Measurements from ENCODE around the gene SIRPA. TPM values are rescaled to one million over a fixed set of nuclear protein-coding genes. Genes with fewer than 3 reads are reported as not detected.

SIRPA gene
- polyA plus RNA-seq, 6 donors from 2014 or later: 0.24 to 0.44 (median 0.26) TPM; not detected in 2

DNA sequence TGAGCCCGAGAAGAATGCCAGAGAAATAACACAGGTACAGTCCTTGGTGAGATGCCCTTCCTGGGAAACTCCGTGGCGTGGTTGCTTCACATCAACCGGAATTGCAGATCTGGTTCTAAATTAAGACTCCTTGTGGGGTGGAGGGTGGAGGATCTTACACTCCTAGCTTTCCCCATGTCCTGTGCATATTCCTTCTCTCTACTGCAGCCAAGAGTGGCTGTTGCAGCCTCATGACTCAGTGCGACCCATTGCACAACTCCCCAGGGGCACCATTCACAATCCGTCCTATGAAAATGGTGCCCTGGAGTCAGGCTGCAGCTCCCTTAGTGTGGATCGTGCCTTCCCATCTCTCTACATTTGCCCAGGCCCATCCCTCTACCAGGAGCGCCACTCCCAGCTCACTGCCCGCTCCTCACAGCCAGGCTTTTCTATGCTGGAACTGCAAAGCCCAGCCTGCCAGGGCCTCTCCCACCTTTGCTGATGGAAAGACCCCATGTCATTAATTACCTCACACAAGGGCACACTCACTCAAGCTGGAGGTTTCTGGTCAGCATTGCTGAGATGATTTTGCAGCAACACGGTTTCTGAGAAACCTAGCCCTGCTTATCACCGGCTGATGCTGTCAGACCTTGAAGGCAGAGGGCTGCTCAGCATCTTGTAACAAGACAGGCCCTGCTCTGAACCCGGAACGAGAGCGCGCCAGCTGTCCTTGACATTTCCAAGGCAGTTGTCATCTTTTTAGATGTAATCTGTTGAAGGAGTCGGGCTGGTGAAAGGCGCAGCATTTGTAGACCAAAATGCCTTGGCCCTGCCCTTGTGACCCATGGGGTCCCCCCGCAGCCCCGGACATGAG is 39.7 kb downstream of the SIRPA start:
- DNase-seq: no peak
- peaks cover 0 to 5% of the 10 kb centered on the region in 2 donors for H3K36me3 Mint-ChIP-seq
- H3K4me3 Mint-ChIP-seq: peak overlapping the region in 1 of 8 donors; percentile 74
- H3K27ac Mint-ChIP-seq: no peak overlapping the region
- peaks cover 0 to 7% (median 2%) of the 10 kb centered on the region in 3 donors for H3K4me1 Mint-ChIP-seq
- H3K27me3 Mint-ChIP-seq: peaks cover 12 to 45% (median 13%) of the 10 kb centered on the region in 3 donors
- no peak for ATAC-seq (ENCODE audit: low read depth in 2 of 2)
- no peaks in the 10 kb centered on the region for H3K9me3 Mint-ChIP-seq

GRCh38 chr20:1935696-1936366 is 40.6 kb downstream of the SIRPA start:
- ATAC-seq (ENCODE audit: low read depth in 2 of 2) (no peak), DNase-seq (no peak)
- no peak overlapping the region for H3K27ac Mint-ChIP-seq
- H3K27me3 Mint-ChIP-seq: peaks cover 12 to 45% (median 13%) of the 10 kb centered on the region in 3 donors
- H3K4me1 Mint-ChIP-seq: peaks cover 0 to 7% (median 2%) of the 10 kb centered on the region in 3 donors
- H3K4me3 Mint-ChIP-seq: no peak overlapping the region
- H3K9me3 Mint-ChIP-seq: no peaks in the 10 kb centered on the region
- H3K36me3 Mint-ChIP-seq: peaks cover 0 to 5% of the 10 kb centered on the region in 2 donors

DNA sequence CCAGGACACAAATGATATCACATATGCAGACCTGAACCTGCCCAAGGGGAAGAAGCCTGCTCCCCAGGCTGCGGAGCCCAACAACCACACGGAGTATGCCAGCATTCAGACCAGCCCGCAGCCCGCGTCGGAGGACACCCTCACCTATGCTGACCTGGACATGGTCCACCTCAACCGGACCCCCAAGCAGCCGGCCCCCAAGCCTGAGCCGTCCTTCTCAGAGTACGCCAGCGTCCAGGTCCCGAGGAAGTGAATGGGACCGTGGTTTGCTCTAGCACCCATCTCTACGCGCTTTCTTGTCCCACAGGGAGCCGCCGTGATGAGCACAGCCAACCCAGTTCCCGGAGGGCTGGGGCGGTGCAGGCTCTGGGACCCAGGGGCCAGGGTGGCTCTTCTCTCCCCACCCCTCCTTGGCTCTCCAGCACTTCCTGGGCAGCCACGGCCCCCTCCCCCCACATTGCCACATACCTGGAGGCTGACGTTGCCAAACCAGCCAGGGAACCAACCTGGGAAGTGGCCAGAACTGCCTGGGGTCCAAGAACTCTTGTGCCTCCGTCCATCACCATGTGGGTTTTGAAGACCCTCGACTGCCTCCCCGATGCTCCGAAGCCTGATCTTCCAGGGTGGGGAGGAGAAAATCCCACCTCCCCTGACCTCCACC is 42.2 kb downstream of the SIRPA start:
- DNase-seq: no peak
- H3K27ac Mint-ChIP-seq: no peak overlapping the region
- H3K4me3 Mint-ChIP-seq: no peak overlapping the region
- H3K4me1 Mint-ChIP-seq: peaks cover 0 to 5% (median 0%) of the 10 kb centered on the region in 3 donors
- H3K27me3 Mint-ChIP-seq: peaks cover 7 to 42% (median 7%) of the 10 kb centered on the region in 3 donors
- no peaks in the 10 kb centered on the region for H3K9me3 Mint-ChIP-seq
- peaks cover 0 to 5% of the 10 kb centered on the region in 2 donors for H3K36me3 Mint-ChIP-seq
- ATAC-seq (ENCODE audit: low read depth in 2 of 2): no peak

DNA sequence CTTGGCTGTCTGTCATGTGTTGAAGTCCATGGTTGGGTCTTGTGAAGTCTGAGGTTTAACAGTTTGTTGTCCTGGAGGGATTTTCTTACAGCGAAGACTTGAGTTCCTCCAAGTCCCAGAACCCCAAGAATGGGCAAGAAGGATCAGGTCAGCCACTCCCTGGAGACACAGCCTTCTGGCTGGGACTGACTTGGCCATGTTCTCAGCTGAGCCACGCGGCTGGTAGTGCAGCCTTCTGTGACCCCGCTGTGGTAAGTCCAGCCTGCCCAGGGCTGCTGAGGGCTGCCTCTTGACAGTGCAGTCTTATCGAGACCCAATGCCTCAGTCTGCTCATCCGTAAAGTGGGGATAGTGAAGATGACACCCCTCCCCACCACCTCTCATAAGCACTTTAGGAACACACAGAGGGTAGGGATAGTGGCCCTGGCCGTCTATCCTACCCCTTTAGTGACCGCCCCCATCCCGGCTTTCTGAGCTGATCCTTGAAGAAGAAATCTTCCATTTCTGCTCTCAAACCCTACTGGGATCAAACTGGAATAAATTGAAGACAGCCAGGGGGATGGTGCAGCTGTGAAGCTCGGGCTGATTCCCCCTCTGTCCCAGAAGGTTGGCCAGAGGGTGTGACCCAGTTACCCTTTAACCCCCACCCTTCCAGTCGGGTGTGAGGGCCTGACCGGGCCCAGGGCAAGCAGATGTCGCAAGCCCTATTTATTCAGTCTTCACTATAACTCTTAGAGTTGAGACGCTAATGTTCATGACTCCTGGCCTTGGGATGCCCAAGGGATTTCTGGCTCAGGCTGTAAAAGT is 43.5 kb downstream of the SIRPA start:
- DNase-seq: no peak
- Mint-ChIP-seq H3K36me3 (peaks cover 0 to 5% of the 10 kb centered on the region in 2 donors), H3K27ac (no peak overlapping the region), H3K9me3 (no peaks in the 10 kb centered on the region), H3K4me3 (no peak overlapping the region), H3K4me1 (peaks cover 0 to 2% (median 0%) of the 10 kb centered on the region in 3 donors), H3K27me3 (peaks cover 9 to 44% (median 13%) of the 10 kb centered on the region in 3 donors)
- no peak for ATAC-seq (ENCODE audit: low read depth in 2 of 2)

DNA sequence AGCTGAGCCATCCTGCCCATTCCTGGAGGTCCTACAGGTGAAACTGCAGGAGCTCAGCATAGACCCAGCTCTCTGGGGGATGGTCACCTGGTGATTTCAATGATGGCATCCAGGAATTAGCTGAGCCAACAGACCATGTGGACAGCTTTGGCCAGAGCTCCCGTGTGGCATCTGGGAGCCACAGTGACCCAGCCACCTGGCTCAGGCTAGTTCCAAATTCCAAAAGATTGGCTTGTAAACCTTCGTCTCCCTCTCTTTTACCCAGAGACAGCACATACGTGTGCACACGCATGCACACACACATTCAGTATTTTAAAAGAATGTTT is 44.0 kb downstream of the SIRPA start:
- H3K36me3 Mint-ChIP-seq: peaks cover 0 to 5% of the 10 kb centered on the region in 2 donors
- H3K9me3 Mint-ChIP-seq: no peaks in the 10 kb centered on the region
- no peak for ATAC-seq (ENCODE audit: low read depth in 2 of 2)
- no peak overlapping the region for H3K4me3 Mint-ChIP-seq
- peaks cover 11 to 41% (median 14%) of the 10 kb centered on the region in 3 donors for H3K27me3 Mint-ChIP-seq
- DNase-seq: no peak
- H3K4me1 Mint-ChIP-seq: peaks cover 0 to 2% (median 0%) of the 10 kb centered on the region in 3 donors
- no peak overlapping the region for H3K27ac Mint-ChIP-seq

- DNase-seq: no peak
- H3K36me3 Mint-ChIP-seq: peaks cover 0 to 5% of the 10 kb centered on the region in 2 donors
- H3K27ac Mint-ChIP-seq: no peak overlapping the region
- H3K4me1 Mint-ChIP-seq: peaks cover 0 to 3% (median 2%) of the 10 kb centered on the region in 3 donors
- peaks cover 13 to 41% (median 23%) of the 10 kb centered on the region in 3 donors for H3K27me3 Mint-ChIP-seq
- no peak for ATAC-seq (ENCODE audit: low read depth in 2 of 2)
- no peak overlapping the region for H3K4me3 Mint-ChIP-seq
- H3K9me3 Mint-ChIP-seq: no peaks in the 10 kb centered on the region
These were observed 45.4 kb downstream of the SIRPA start for GRCh38 chr20:1940581-1940980.

GRCh38 chr20:1941226-1941625 is 46.0 kb downstream of the SIRPA start:
- DNase-seq: no peak
- Mint-ChIP-seq H3K27me3 (peaks cover 13 to 41% (median 23%) of the 10 kb centered on the region in 3 donors), H3K4me3 (no peak overlapping the region), H3K27ac (no peak overlapping the region), H3K9me3 (no peaks in the 10 kb centered on the region), H3K4me1 (peaks cover 0 to 3% (median 2%) of the 10 kb centered on the region in 3 donors), H3K36me3 (peaks cover 0 to 5% of the 10 kb centered on the region in 2 donors)
- no peak for ATAC-seq (ENCODE audit: low read depth in 2 of 2)

- H3K27ac Mint-ChIP-seq: peak overlapping the region in 3 of 6 donors; percentile 13 to 50 (median 33)
- DNase-seq (no peak), ATAC-seq (ENCODE audit: low read depth in 2 of 2) (no peak)
- no peaks in the 10 kb centered on the region for H3K9me3 Mint-ChIP-seq
- no peak overlapping the region for H3K4me3 Mint-ChIP-seq
- H3K27me3 Mint-ChIP-seq: peaks cover 13 to 38% (median 23%) of the 10 kb centered on the region in 3 donors
- peaks cover 6 to 9% (median 7%) of the 10 kb centered on the region in 3 donors for H3K4me1 Mint-ChIP-seq
- H3K36me3 Mint-ChIP-seq: peaks cover 0 to 5% of the 10 kb centered on the region in 2 donors
These were observed 46.9 kb downstream of the SIRPA start for GRCh38 chr20:1942061-1942460.

GRCh38 chr20:1942486-1943274 is 47.5 kb downstream of the SIRPA start:
- peaks cover 7 to 12% (median 8%) of the 10 kb centered on the region in 3 donors for H3K4me1 Mint-ChIP-seq
- peaks cover 13 to 39% (median 23%) of the 10 kb centered on the region in 3 donors for H3K27me3 Mint-ChIP-seq
- no peak for ATAC-seq (ENCODE audit: low read depth in 2 of 2)
- peak overlapping the region in 1 of 6 donors; percentile 13 for H3K27ac Mint-ChIP-seq
- peaks cover 0 to 5% of the 10 kb centered on the region in 2 donors for H3K36me3 Mint-ChIP-seq
- no peak overlapping the region for H3K4me3 Mint-ChIP-seq
- H3K9me3 Mint-ChIP-seq: no peaks in the 10 kb centered on the region
- no peak for DNase-seq

DNA sequence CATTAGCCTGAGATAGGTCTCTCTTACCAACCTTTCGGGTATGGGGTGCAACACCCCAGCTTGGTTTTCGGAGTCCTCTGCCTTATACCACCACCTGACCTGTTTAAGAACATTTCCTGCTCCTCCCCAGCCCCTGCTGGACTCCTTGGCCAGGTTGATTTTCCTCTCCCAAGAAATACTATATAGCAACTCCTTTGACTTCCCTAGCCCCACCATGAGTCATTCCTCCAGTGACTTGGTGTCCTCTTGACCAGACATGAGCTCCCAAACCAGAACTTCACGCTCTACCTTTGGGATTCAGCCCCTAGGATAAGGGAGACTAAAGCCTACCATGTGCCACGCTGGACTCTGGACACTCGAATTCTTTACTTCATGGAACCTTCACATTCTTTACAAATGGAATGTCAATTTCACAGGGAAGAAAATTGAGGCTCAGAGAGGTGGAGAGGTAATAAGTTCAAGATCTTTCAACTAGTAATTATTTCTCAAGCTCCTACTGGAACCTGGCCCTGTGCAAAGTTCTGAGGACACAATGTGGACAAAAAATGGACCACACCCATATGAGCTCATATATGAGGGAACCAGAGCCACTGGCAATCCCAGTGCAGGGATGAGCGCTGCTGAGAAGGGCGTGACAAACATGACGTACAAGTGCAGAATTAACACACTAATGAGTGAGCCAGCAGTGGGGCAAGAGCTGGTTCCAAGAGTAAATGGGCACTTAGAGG is 48.2 kb downstream of the SIRPA start:
- DNase-seq: no peak
- Mint-ChIP-seq H3K9me3 (no peaks in the 10 kb centered on the region), H3K27ac (peak overlapping the region in 1 of 6 donors; percentile 47), H3K4me3 (no peak overlapping the region), H3K27me3 (peaks cover 18 to 43% (median 23%) of the 10 kb centered on the region in 3 donors), H3K36me3 (peaks cover 0 to 1% of the 10 kb centered on the region in 2 donors), H3K4me1 (peaks cover 5 to 16% (median 8%) of the 10 kb centered on the region in 3 donors)
- no peak for ATAC-seq (ENCODE audit: low read depth in 2 of 2)

GRCh38 chr20:1944345-1945091 is 49.3 kb downstream of the SIRPA start:
- peaks cover 18 to 43% (median 23%) of the 10 kb centered on the region in 3 donors for H3K27me3 Mint-ChIP-seq
- DNase-seq: no peak
- peaks cover 5 to 20% (median 14%) of the 10 kb centered on the region in 3 donors for H3K4me1 Mint-ChIP-seq
- peak overlapping the region in 1 of 6 donors; percentile 31 for H3K27ac Mint-ChIP-seq
- H3K36me3 Mint-ChIP-seq: no peaks in the 10 kb centered on the region
- H3K4me3 Mint-ChIP-seq: peak overlapping the region in 1 of 8 donors; percentile 67
- no peaks in the 10 kb centered on the region for H3K9me3 Mint-ChIP-seq
- no peak for ATAC-seq (ENCODE audit: low read depth in 2 of 2)
